ENCODE measurements around the gene YY1AP1. TPM values are rescaled to one million over a fixed set of nuclear protein-coding genes. Genes with fewer than 3 reads are reported as not detected.
"Not testable (repeated sequence)": the region's sequence is repeated elsewhere in the genome, so short reads cannot be mapped to it uniquely, and the experiment has no call there.

The YY1AP1 gene
- total RNA-seq, 1 experiment from 2014 or later: 40.3 TPM

DNA sequence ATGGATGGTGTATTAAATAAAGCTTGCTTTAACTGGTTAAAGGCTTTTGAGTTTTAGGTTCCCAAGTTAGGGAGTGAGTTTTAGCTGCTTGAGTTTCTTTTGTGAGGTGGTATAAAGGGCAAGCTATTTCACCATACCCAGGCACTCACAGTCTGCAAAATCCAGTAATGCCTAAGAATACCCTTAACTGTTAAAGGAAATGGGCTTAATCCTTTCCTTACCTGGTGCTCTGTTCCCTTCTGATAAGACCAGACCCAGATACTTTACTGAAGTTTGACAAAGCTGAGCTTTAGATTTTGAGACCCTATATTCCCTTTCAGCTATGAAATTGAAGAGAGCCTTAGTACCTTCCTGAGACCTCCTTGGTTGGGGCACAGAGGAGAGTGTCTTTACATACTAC lies 48.2 kb downstream of the YY1AP1 start:
- Histone ChIP-seq H3K4me3 (replicated peaks in 1 of 2; ENCODE audit: low read depth in 1 of 2, low read length in 2 of 2) (no peak overlapping the region), H3K27ac (ENCODE audit: low read depth, low read length) (no peak overlapping the region), H3K4me1 (ENCODE audit: control insufficient read depth in 1 of 2, insufficient read depth in 2 of 2, low read length in 2 of 2) (peaks cover 0 to 4% of the 10 kb centered on the region in 2 experiments; a peak in 1 of 4 replicates), H3K9me3 (ENCODE audit: control insufficient read depth in 1 of 2, insufficient read depth in 1 of 2, low read depth in 1 of 2, low read length in 2 of 2) (peaks cover 8 to 18% of the 10 kb centered on the region in 2 experiments; a peak in 2 of 4 replicates), H3K4me2 (ENCODE audit: low read length) (no peak overlapping the region), H3K79me2 (ENCODE audit: insufficient read depth, low read length) (no peaks in the 10 kb centered on the region), H4K20me1 (ENCODE audit: insufficient read depth) (no peaks in the 10 kb centered on the region), H2AFZ (ENCODE audit: low read depth, low read length, poor library complexity, severe bottlenecking) (no peak overlapping the region), H3K9ac (ENCODE audit: low read length) (no peak overlapping the region), H3K27me3 (ENCODE audit: insufficient read depth, low read length) (no peaks in the 10 kb centered on the region), H3K36me3 (ENCODE audit: control insufficient read depth in 1 of 2, insufficient read depth in 2 of 2, low read length in 2 of 2) (no peaks in the 10 kb centered on the region), H3K9me2 (ENCODE audit: insufficient read depth) (no peaks in the 10 kb centered on the region)
- ChIA-PET CTCF (interaction anchor here (1.5 kb wide), 1 partner anchor 11 kb away, joined by 3 read pairs; no protein-coding TSS in a partner anchor), RAD21 (ENCODE audit: low non-redundant PET in 1 of 2, low total read pairs in 2 of 2, uncharacterized antibody in 2 of 2, unreplicated experiment in 2 of 2) (no interaction called here), POLR2A (interaction anchor here (0.7 kb wide), 1 partner anchor 78 kb away, joined by 4 read pairs; the partner anchor contains the start of gene ASH1L)
- no peak for TF ChIP-seq JUND (IDR thresholded peaks at IDR 0.05)
- no peak for TF ChIP-seq SIN3A (IDR thresholded peaks at IDR 0.05; ENCODE audit: low read depth)
- no peak for TF ChIP-seq YY1 (IDR thresholded peaks at IDR 0.05; ENCODE audit: extremely low read depth, insufficient replicate concordance, low read depth, low read length)
- no peak for TF ChIP-seq CBX3 (IDR thresholded peaks at IDR 0.05; ENCODE audit: low read depth)
- TF ChIP-seq EZH2phosphoT487 (IDR thresholded peaks at IDR 0.05; ENCODE audit: borderline replicate concordance): no peak
- TF ChIP-seq ELF1 (IDR thresholded peaks at IDR 0.05; ENCODE audit: borderline replicate concordance, low read depth): no peak
- no peak for TF ChIP-seq TCF7L2 (IDR thresholded peaks at IDR 0.05; ENCODE audit: borderline replicate concordance, extremely low read depth, insufficient read depth, insufficient read length)
- no peak for TF ChIP-seq FOSL1 (IDR thresholded peaks at IDR 0.05; ENCODE audit: low read depth)
- intact Hi-C loops (cut with micrococcal nuclease): no loop called here
- no peak for DNase-seq (ENCODE audit: low read depth, low spot score)
- BruUV-seq (replicated peaks): no TSS peak
- ATAC-seq: no peak

DNA sequence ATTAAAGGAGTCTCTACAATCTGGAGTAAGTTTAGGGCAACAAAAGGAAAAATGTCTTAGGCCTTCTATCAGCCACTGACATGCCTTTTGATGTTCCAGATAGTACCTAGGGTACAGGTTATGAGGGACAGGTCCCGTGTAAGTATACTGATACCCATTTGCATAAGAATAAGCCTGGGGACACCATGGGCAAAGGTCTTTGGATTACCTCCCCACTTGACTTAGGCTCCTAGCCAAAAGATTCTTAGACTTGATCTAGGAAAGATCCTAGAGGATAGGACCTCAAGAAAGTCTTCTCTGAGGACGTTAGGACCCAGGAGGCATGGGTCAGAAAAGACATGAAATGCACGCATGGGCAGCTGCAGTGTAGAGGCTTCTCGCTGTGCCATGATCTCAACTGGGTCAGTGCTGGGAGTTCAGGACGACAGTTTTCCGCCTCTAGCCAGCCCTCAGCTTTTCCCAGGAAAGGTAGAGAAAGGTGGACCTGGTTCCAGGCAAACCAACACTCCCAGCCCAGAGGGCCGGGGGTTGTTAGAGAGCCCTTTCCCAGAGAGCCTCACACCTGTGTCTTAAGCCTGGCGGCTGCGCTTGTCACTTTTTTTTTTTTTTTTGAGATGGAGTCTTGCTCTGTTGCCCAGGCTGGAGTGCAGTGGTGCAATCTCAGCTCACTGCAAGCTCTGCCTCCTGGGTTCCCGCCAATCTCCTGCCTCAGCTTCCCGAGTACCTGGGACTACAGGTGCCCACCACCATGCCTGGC lies 52.0 kb downstream of the YY1AP1 start:
- Histone ChIP-seq H3K27me3 (ENCODE audit: insufficient read depth, low read length) (no peaks in the 10 kb centered on the region), H3K36me3 (ENCODE audit: control insufficient read depth in 1 of 2, insufficient read depth in 2 of 2, low read length in 2 of 2) (no peaks in the 10 kb centered on the region), H2AFZ (ENCODE audit: low read depth, low read length, poor library complexity, severe bottlenecking) (no peak overlapping the region), H3K4me1 (ENCODE audit: control insufficient read depth in 1 of 2, insufficient read depth in 2 of 2, low read length in 2 of 2) (peaks cover 0 to 4% of the 10 kb centered on the region in 2 experiments; a peak in 1 of 4 replicates), H3K4me2 (ENCODE audit: low read length) (no peak overlapping the region), H3K9ac (ENCODE audit: low read length) (no peak overlapping the region), H3K79me2 (ENCODE audit: insufficient read depth, low read length) (no peaks in the 10 kb centered on the region), H3K27ac (ENCODE audit: low read depth, low read length) (no peak overlapping the region), H4K20me1 (ENCODE audit: insufficient read depth) (no peaks in the 10 kb centered on the region), H3K9me2 (ENCODE audit: insufficient read depth) (no peaks in the 10 kb centered on the region), H3K9me3 (ENCODE audit: control insufficient read depth in 1 of 2, insufficient read depth in 1 of 2, low read depth in 1 of 2, low read length in 2 of 2) (peaks cover 2% of the 10 kb centered on the region in 2 experiments; a peak in 1 of 4 replicates), H3K4me3 (replicated peaks in 1 of 2; ENCODE audit: low read depth in 1 of 2, low read length in 2 of 2) (no peak overlapping the region)
- ChIA-PET RAD21 (ENCODE audit: low non-redundant PET in 1 of 2, low total read pairs in 2 of 2, uncharacterized antibody in 2 of 2, unreplicated experiment in 2 of 2) (no interaction called here), CTCF (no interaction called here), POLR2A (no interaction called here)
- BruUV-seq (replicated peaks): no TSS peak
- ATAC-seq (no peak), DNase-seq (ENCODE audit: low read depth, low spot score) (no peak)
- intact Hi-C loops (cut with micrococcal nuclease): no loop called here
- no peak for TF ChIP-seq JUND (IDR thresholded peaks at IDR 0.05)
- TF ChIP-seq CEBPB (IDR thresholded peaks at IDR 0.05; ENCODE audit: low read depth): no peak
- no peak for TF ChIP-seq ZFX (IDR thresholded peaks at IDR 0.05)
- TF ChIP-seq EGR1 (IDR thresholded peaks at IDR 0.05; ENCODE audit: low read depth): no peak
- no peak for TF ChIP-seq EZH2 (IDR thresholded peaks at IDR 0.05)
- no peak for TF ChIP-seq YY1 (IDR thresholded peaks at IDR 0.05; ENCODE audit: extremely low read depth, insufficient replicate concordance, low read depth, low read length)
- TF ChIP-seq RAD21 (IDR thresholded peaks at IDR 0.05; ENCODE audit: low read depth): no peak
- TF ChIP-seq SRF (IDR thresholded peaks at IDR 0.05; ENCODE audit: low read depth): no peak
- no peak for TF ChIP-seq EZH2phosphoT487 (IDR thresholded peaks at IDR 0.05; ENCODE audit: borderline replicate concordance)

DNA sequence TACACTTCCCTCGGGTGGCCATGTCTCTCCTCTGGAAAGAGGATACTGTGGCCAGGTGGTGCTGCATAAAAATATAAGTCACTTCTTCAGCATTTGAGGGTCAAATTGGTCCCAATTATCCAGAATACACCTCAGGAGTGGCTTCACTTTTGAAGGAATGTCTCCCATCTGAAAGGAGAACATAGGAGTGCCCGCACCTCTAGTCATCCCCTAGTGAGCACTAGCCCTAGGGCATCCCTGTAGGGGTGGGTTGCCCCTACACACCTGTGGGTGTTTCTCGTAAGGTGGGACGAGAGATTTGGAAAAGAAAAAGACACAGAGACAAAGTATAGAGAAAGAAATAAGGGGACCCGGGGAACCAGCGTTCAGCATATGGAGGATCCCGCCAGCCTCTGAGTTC lies 62.1 kb downstream of the YY1AP1 start:
- DNase-seq (ENCODE audit: low read depth, low spot score); H3K9me2 ChIP-seq (ENCODE audit: insufficient read depth); H2AFZ ChIP-seq (ENCODE audit: low read depth, low read length, poor library complexity, severe bottlenecking); H3K27me3 ChIP-seq (ENCODE audit: insufficient read depth, low read length); RAD21 ChIA-PET (ENCODE audit: low non-redundant PET in 1 of 2, low total read pairs in 2 of 2, uncharacterized antibody in 2 of 2, unreplicated experiment in 2 of 2); H3K4me1 ChIP-seq (ENCODE audit: control insufficient read depth in 1 of 2, insufficient read depth in 2 of 2, low read length in 2 of 2); H3K9ac ChIP-seq (ENCODE audit: low read length); H3K4me2 ChIP-seq (ENCODE audit: low read length); ATAC-seq; H3K79me2 ChIP-seq (ENCODE audit: insufficient read depth, low read length); intact Hi-C loops (cut with micrococcal nuclease); H4K20me1 ChIP-seq (ENCODE audit: insufficient read depth); CTCF ChIA-PET; H3K36me3 ChIP-seq (ENCODE audit: control insufficient read depth in 1 of 2, insufficient read depth in 2 of 2, low read length in 2 of 2); H3K9me3 ChIP-seq (ENCODE audit: control insufficient read depth in 1 of 2, insufficient read depth in 1 of 2, low read depth in 1 of 2, low read length in 2 of 2); POLR2A ChIA-PET; H3K27ac ChIP-seq (ENCODE audit: low read depth, low read length); H3K4me3 ChIP-seq (replicated peaks in 1 of 2; ENCODE audit: low read depth in 1 of 2, low read length in 2 of 2); BruUV-seq (replicated peaks): not testable (repeated sequence)
